Left lung (tissue), 10 donors: ENCODE data around the gene NAXD. TPM values are rescaled to one million over a fixed set of nuclear protein-coding genes. Genes with fewer than 3 reads are reported as not detected.
A peak's percentile ranks its signal among the peaks of the same experiment; 100 is the strongest.
"Not testable (repeated sequence)": the region's sequence is repeated elsewhere in the genome, so short reads cannot be mapped to it uniquely, and the experiment has no call there.

Experiments used
- ATAC-seq: fragments of 200-7000 bp; cut with Tn5 transposase; one replicate; pipeline ENCODE4 v1.9.1; 2020; ENCODE audit warnings: moderate library complexity
- DNase-seq, 4 donors: peaks; one replicate each; pipeline ENCODE4 v3.0.0-alpha.2; 2013 to 2020
- H3K27ac ChIP-seq, 2 donors: fragments of 200-600 bp; sonication (generic) in 1 of 2; one replicate each; pipeline versions ENCODE4 v1.5.0 to v1.8.0; 2020 to 2021
- H3K27me3 ChIP-seq, 2 donors: fragments of 200-600 bp; sonication (generic) in 1 of 2; one replicate each; pipeline versions ENCODE4 v1.5.0 to v1.8.0; 2020 to 2021
- H3K36me3 ChIP-seq, 2 donors: fragments of 200-600 bp; sonication (generic) in 1 of 2; one replicate each; pipeline versions ENCODE4 v1.5.0 to v1.8.0; 2020 to 2021
- H3K4me1 ChIP-seq, 2 donors: fragments of 200-600 bp; one replicate each; pipeline ENCODE4 v1.8.0; 2021
- H3K4me3 ChIP-seq, 2 donors: fragments of 200-600 bp; sonication (generic) in 1 of 2; one replicate each; pipeline versions ENCODE4 v1.5.0 to v1.8.0; 2020 to 2021; ENCODE audit warnings: mild to moderate bottlenecking in 1 of 2
- H3K9me3 ChIP-seq, 2 donors: fragments of 200-600 bp; sonication (generic) in 1 of 2; one replicate each; pipeline versions ENCODE4 v1.5.0 to v1.8.0; 2020 to 2021
- CTCF ChIP-seq, 2 donors: fragments of 200-600 bp; sonication (generic) in 1 of 2; IDR thresholded peaks; one replicate each; pipeline versions ENCODE4 v1.5.0 to v1.8.0; 2021; ENCODE audit warnings: antibody characterized with exemption in 2 of 2
- intact Hi-C, 2 donors: fragments of 100-400 bp; cut with DNase I; formaldehyde crosslinking; loops; one replicate each; pipeline versions ENCODE4 v1.11.2 to v1.14.2; 2022
- polyA plus RNA-seq, 6 donors: library from polyadenylated mRNA; unstranded; fragments of 120-200 nt; gene quantifications; one replicate each; pipeline ENCODE4 v1.2.1, GENCODE V29; 2013; ENCODE audit not compliant: insufficient read length in 6 of 6
- total RNA-seq, 2 donors: library from RNA; stranded (reverse); fragmentation: NEBNext Ultra II Directional; extraction: Animal tissue kit (Norgen Biotek cat#: 25700); gene quantifications; one replicate each; pipeline ENCODE4 v1.2.1, GENCODE V29; 2021
- donor health status: DM: no; HTN: yes; CAD: no.
- donor health status: DM: no; HTN: no; CAD: no.

NAXD gene
- total and polyA plus RNA-seq, 8 donors, result 25.3 to 41.1 (median 37.7) TPM

GRCh38 chr13:110605132-110605531 lies 10.2 kb upstream of the NAXD start:
- TF ChIP-seq CTCF (IDR thresholded peaks at IDR 0.05), result no peak
- intact Hi-C loops, result no loop called here
- H3K4me1 ChIP-seq, result no peaks in the 10 kb centered on the region

GRCh38 chr13:110606281-110606680 lies 9.1 kb upstream of the NAXD start:
- ATAC-seq, H3K4me1 ChIP-seq, H3K4me3 ChIP-seq, H3K9me3 ChIP-seq, H3K36me3 ChIP-seq, H3K27ac ChIP-seq, intact Hi-C loops: not testable (repeated sequence)
- peaks cover 0 to 12% of the 10 kb centered on the region in 2 donors for H3K27me3 ChIP-seq
- peak in 1 of 4 donors; percentile 42 for DNase-seq

More at GRCh38 chr13:110605132-110605531, 10.2 kb upstream of the NAXD start:
- peaks cover 0 to under 1% of the 10 kb centered on the region in 2 donors for H3K27me3 ChIP-seq
- ATAC-seq (no peak), DNase-seq (no peak)
- no peak overlapping the region for H3K27ac ChIP-seq
- H3K4me3 ChIP-seq, result no peak overlapping the region
- H3K36me3 ChIP-seq, result no peaks in the 10 kb centered on the region
- no peaks in the 10 kb centered on the region for H3K9me3 ChIP-seq

GRCh38 chr13:110607675-110608224 lies 7.6 kb upstream of the NAXD start:
- Histone ChIP-seq H3K36me3 (no peaks in the 10 kb centered on the region), H3K27me3 (peaks cover 0 to 12% of the 10 kb centered on the region in 2 donors), H3K9me3 (no peaks in the 10 kb centered on the region), H3K4me3 (no peak overlapping the region), H3K4me1 (no peaks in the 10 kb centered on the region), H3K27ac (no peak overlapping the region)
- ATAC-seq (no peak), DNase-seq (no peak)
- no peak for TF ChIP-seq CTCF (IDR thresholded peaks at IDR 0.05)
- intact Hi-C loops, result no loop called here

- Histone ChIP-seq H3K27me3 (peaks cover 0 to 12% of the 10 kb centered on the region in 2 donors), H3K9me3 (no peaks in the 10 kb centered on the region), H3K27ac (no peak overlapping the region), H3K4me1 (peaks cover 0 to 6% of the 10 kb centered on the region in 2 donors), H3K4me3 (no peak overlapping the region), H3K36me3 (no peaks in the 10 kb centered on the region)
- DNase-seq (no peak), ATAC-seq (no peak)
- intact Hi-C loops, result no loop called here
- no peak for TF ChIP-seq CTCF (IDR thresholded peaks at IDR 0.05)
Observed at GRCh38 chr13:110610955-110611595, 4.3 kb upstream of the NAXD start.

GRCh38 chr13:110615005-110615321 lies 382 bp upstream of the NAXD start:
- peak overlapping the region; percentile 77 to 83 for H3K4me3 ChIP-seq
- ATAC-seq, result no peak
- H3K9me3 ChIP-seq, result no peaks in the 10 kb centered on the region
- peak in 1 of 4 donors; percentile 59 for DNase-seq
- peaks cover 0 to 12% of the 10 kb centered on the region in 2 donors for H3K27me3 ChIP-seq
- intact Hi-C loops, result no loop called here
- H3K36me3 ChIP-seq, result no peaks in the 10 kb centered on the region
- H3K4me1 ChIP-seq, result peaks cover 17 to 29% of the 10 kb centered on the region in 2 donors
- H3K27ac ChIP-seq, result peak overlapping the region; percentile 85 to 88
- TF ChIP-seq CTCF (IDR thresholded peaks at IDR 0.05), result no peak
